Measurements from ENCODE around the gene LRRC27.
"Not testable (repeated sequence)": the region's sequence is repeated elsewhere in the genome, so short reads cannot be mapped to it uniquely, and the experiment has no call there.

LRRC27 gene

DNA sequence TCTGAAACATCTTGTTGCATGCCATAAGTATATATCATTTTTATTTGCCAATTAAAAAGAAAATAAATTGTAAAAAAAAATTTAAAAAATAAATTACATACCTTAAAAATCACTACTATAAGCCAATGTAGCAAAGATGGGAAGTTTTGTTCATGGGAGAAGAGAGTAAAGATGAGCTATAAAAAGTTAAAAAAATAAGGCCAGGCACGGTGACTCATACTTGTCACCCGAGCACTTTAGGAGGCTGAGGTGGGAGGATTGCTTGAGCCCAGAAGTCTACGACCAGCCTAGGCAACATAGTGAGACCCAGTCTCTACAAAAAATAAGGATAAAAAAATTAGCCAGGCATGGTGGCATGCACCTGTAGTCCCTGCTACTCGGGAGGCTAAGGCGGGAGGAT, 15.9 kb upstream of the LRRC27 start:
- DNase-seq, result no peak

GRCh38 chr10:132317477-132317876, 14.5 kb upstream of the LRRC27 start:
- not testable (repeated sequence) for DNase-seq

DNA sequence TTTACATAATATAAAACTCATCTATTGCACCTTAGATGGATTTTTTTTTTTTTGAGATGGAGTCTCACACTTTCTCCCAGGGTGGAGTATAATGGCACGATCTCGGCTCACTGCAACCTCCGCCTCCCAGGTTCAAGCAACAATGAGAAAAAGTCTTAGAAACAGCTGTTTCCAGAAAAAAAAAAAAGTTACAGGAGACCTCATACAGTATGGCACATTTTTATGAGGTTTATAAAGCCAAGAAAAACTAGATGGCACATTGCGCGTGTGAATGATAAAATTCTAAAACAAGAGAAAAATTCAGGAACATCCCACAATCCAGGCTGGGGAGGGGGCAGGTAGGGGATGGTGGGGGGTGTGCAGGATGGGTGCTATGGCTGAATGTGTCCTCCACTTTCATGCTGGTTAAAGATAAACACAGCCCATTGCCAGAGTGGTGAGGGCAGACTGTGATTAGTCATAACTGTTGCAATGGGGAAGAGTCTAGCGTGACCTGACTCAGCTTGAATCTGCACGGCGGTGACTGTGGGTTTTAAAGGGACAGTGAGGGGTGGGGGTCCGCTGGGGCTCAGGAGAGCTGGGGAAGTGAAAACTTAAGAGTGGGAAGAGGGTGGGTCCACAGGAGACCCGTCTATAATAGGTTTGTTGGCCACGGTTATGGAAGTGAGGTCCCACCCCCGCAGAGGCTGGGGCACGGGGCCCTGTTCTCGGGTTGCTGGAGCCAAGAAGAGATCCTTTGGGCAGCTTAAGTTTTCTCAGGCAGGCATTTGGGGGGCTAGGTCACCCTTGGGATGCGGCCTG, 11.9 kb upstream of the LRRC27 start:
- DNase-seq, result no peak

- no peak for DNase-seq
Observed at GRCh38 chr10:132320654-132321469, 11.1 kb upstream of the LRRC27 start.

- DNase-seq, result no peak
Observed at GRCh38 chr10:132321726-132322125, 10.3 kb upstream of the LRRC27 start.

DNA sequence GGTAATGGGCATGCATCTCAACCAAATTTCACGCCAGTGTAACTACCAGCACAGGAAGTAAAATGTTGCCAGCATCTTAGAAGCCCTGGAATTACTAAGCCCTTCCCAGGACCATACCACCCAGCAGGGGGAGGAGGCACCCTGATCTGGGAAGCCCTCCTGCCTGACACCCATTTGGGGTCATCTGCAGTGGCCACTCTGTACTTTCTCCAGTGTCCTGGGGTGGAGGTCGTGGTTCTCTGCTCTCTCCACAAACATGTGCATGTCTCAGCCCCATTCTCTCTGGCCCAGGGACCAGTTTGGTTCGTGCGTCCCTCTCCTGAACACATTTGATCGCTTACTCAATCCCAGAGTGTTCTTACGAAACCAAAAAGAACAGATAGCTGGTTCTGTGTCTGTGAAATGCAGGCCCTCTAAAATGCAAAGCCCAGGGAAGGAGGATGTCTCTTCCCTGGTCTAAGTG, 9.4 kb upstream of the LRRC27 start:
- no peak for DNase-seq

- DNase-seq, result no peak
Observed at GRCh38 chr10:132324186-132324585, 7.8 kb upstream of the LRRC27 start.

GRCh38 chr10:132326344-132326889, 5.6 kb upstream of the LRRC27 start:
- no peak for DNase-seq

DNA sequence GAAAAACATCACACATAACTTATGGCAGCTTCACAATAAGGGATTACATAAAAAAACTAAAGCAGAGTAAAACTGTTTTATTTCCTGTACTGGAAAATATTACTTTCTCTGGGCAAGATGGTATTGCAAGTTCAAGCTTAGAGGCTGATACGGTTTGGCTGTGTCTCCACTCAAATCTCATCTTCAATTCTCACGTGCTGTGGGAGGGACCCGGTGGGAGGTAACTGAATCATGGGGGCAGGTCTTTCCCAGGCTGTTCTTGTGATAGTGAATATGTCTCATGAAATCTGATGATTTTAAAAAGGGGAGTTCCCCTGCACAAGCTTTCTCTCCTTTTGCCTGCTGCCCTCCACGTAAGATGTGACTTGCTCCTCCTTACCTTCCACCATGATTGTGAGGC, 5.1 kb upstream of the LRRC27 start:
- no peak for DNase-seq

GRCh38 chr10:132328106-132328505, 3.9 kb upstream of the LRRC27 start:
- no peak for DNase-seq

- no peak for DNase-seq
Observed at GRCh38 chr10:132328738-132329137, 3.3 kb upstream of the LRRC27 start.

DNA sequence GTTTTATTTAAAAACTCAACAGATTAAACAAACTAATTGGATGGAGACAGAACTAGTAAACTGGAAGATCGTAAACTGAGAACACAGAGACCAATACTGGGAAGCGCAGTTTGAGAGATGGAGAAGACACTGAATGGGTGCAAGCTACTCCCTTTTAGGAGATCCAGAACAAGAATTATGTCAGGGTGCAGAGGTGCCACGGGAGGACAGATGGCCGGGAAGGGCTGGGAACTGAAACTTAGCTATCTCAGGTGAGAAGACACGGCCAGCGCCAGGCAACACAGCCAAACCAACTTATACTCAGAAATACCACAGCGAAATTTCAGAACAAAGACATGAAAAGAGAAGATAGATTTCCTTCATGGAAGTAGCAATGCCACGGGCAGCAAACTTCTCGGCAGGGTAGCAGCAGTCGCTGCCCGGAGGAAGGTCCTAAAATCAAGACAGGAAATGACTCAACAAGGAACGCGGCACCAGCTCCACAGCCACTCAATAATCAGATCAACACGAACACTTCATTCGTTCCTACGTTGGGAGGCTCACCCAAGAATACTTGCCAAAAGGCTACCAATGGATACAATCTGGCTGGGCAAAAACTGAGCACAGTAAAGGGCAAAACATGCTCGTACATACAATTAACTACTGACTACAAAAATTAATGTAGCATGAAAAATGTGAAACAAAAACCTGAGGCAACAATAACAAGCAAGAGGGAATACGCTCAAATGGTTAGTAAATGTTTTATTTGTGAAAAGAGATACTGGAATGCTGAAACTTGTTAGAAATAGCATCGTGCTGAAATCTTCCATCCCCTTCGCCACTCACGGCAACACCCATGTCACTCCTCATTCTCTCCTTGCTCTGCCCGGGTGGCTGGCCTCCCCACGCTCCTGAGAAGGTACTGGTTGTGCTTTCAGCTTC, 2.2 kb upstream of the LRRC27 start:
- no peak for DNase-seq

GRCh38 chr10:132330486-132330833, 1.5 kb upstream of the LRRC27 start:
- DNase-seq, result no peak

- DNase-seq, result no peak
Observed at GRCh38 chr10:132332433-132332754, 401 bp downstream of the LRRC27 start.

DNA sequence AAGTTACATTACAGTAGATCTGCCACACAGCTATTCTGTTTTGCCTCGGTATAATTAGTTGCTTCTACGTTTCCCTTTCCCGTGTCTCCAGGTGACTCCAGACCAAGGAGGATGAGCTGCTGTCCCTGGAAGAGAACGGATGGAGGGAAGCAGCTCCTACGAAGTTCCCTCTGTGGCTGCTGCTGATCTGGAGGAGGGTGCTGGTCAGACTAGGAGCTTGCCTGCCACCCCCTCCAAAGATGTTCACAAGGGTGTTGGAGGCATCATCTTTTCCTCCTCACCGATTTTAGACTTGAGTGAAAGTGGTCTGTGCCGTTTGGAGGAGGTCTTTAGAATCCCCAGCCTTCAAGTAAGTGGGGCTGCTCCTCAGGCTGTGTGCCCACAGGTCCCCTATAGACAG, 1.4 kb downstream of the LRRC27 start:
- no peak for DNase-seq

DNA sequence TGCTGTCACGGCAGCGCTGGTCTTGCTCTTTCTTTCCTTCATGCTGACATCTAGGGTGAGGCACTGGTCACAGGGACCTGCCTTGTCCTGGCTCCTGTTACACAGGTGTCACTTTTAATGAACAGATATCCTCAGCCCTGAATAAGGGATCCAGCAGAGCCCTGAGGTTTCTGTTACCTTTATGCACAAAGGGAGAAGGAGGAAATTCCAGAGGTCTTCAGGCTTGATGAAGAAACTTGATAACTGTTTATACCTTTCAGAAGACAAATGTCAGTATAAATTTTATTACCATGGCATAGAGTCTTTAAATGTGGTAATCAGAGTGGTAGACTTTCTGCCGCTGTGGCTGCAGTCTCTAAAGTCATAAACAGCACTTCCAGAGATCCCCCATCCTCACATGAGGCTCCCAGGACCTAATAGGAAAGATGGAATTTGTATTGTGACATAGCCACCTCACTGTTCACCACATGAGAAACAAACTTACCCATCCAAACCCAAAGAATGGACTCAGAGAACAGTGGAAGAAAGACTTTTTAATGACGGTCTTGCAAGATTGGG, 2.7 kb downstream of the LRRC27 start:
- DNase-seq, result no peak

GRCh38 chr10:132335189-132336063, 3.4 kb downstream of the LRRC27 start:
- no peak for DNase-seq

- no peak for DNase-seq
Observed at GRCh38 chr10:132336064-132336746, 4.2 kb downstream of the LRRC27 start.

DNA sequence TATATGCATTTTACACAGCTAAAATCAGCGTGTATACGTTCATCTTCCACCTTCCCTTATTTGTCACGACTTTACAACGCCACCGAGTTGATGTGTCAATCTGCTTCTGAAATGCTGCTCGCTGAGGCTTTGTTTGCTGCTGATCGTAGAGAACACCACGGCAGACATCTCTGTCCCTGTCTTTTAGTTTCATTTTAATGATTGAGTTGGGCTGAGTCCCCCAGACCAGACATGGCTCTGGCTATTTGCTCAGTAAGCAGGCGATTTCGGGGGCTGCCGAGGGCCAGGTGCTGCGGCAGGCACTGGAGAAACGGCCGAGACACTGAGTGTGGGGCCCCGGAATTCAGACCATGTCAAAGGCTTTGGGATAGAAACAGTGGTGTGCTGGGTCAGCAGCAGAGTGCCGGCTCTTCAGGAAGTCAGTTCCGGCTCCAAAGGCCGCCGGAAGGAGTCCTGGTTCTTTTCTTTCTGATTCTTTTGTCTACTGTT, 5.0 kb downstream of the LRRC27 start:
- DNase-seq, result no peak

GRCh38 chr10:132337854-132338253, 5.9 kb downstream of the LRRC27 start:
- DNase-seq, result not testable (repeated sequence)

DNA sequence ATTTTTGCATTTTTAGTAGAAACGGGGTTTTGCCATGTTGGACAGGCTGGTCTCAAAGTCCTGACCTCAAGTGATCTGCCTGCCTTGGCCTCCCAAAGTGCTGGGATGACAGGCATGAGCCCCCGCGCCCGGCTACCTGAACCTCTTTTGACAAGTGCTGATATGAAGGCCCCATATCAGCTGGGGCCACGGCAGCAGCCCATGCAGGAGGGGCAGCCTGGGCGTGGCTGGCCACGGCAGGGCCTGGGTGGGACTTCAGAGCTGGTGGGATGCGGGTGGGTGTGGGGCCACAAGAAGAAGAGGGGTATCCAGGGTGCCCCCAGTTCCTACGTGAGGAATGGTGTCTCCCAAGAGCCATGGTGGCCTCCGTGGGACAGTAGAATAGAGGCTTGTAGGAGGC, 6.9 kb downstream of the LRRC27 start:
- DNase-seq, result no peak

Measured in NCI-H774 (cell line).